ENCODE data around the gene GRID2IP.
A peak's percentile ranks its signal among the peaks of the same experiment; 100 is the strongest.

GRID2IP gene

GRCh38 chr7:6559896-6560295 is 8.6 kb upstream of the GRID2IP start:
- no peak for DNase-seq

- no peak for DNase-seq
Measured at GRCh38 chr7:6558837-6559236, 7.6 kb upstream of the GRID2IP start.

- no peak for DNase-seq
Measured at GRCh38 chr7:6556196-6556595, 4.9 kb upstream of the GRID2IP start.

GRCh38 chr7:6554848-6555247 is 3.6 kb upstream of the GRID2IP start:
- DNase-seq: no peak

GRCh38 chr7:6553448-6554044 is 2.3 kb upstream of the GRID2IP start:
- no peak for DNase-seq

GRCh38 chr7:6547400-6547799 is 3.9 kb downstream of the GRID2IP start:
- DNase-seq: no peak

GRCh38 chr7:6546498-6547251 is 4.6 kb downstream of the GRID2IP start:
- DNase-seq: no peak

- no peak for DNase-seq
Measured at GRCh38 chr7:6545398-6546126, 5.7 kb downstream of the GRID2IP start.

GRCh38 chr7:6542368-6542767 is 8.9 kb downstream of the GRID2IP start:
- DNase-seq: no peak

- DNase-seq: no peak
Measured at GRCh38 chr7:6536262-6537260, 14.7 kb downstream of the GRID2IP start.

GRCh38 chr7:6533893-6534495 is 17.3 kb downstream of the GRID2IP start:
- DNase-seq: no peak

GRCh38 chr7:6532516-6532915 is 18.7 kb downstream of the GRID2IP start:
- DNase-seq: no peak

GRCh38 chr7:6531492-6532279 is 19.6 kb downstream of the GRID2IP start:
- DNase-seq: no peak

- peak; percentile 61 for DNase-seq
Measured at GRCh38 chr7:6530626-6531491, 20.4 kb downstream of the GRID2IP start.

- no peak for DNase-seq
Measured at GRCh38 chr7:6529643-6530042, 21.6 kb downstream of the GRID2IP start.

- DNase-seq: no peak
Measured at GRCh38 chr7:6528401-6529130, 22.7 kb downstream of the GRID2IP start.

GRCh38 chr7:6526997-6527378 is 24.3 kb downstream of the GRID2IP start:
- DNase-seq: no peak

GRCh38 chr7:6520163-6520981 is 30.9 kb downstream of the GRID2IP start:
- no peak for DNase-seq
